ENCODE data around the gene PLXDC2. TPM values are rescaled to one million over a fixed set of nuclear protein-coding genes. Genes with fewer than 3 reads are reported as not detected.

PLXDC2 gene
- total RNA-seq, 1 experiment from 2014 or later, result 7.4 TPM

DNA sequence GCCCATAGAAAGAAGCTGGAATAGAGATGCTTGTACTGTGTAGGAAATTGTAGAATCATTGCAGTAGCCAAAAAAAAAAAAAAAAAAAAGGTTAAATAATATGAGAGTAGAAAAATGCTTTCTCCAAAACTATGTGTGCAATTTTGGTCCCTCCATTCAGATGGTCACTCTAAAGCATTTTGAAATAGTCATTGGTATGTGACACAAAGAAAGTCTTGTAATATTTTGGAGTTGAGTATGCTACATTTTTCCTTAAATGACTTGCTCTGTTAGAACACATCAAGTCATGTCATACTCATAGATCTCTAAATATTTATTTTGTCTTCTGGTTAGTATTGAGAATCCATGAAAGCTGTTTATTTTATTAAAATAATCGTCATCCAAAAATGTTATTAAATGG, 424.4 kb downstream of the PLXDC2 start:
- in situ Hi-C loops (cut with HindIII; ENCODE audit: low pct_unique_long_range_greater_than_20kb, low sequenced_read_pairs), result no loop called here
- no peak for DNase-seq (ENCODE audit: low read depth)

DNA sequence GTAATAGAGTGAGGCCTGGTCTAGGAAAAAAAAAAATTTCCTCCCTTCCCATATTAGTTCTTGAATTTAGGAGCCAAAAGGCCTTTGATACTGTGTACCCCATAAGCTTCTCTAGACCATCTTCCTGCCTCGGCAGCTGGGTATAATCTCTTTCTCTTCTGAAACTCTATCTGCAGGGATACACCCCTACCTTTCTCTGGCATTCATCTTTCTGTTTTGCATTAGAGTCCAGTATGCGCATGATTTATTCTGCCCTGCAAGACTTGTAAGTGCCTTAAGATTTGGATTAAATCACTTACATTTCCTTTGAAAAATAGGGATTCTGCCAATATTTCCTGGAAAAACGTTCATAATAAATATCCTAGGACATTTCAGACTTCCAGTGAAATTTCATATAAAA, 431.2 kb downstream of the PLXDC2 start:
- in situ Hi-C loops (cut with HindIII; ENCODE audit: low pct_unique_long_range_greater_than_20kb, low sequenced_read_pairs), result no loop called here
- DNase-seq (ENCODE audit: low read depth), result no peak

DNA sequence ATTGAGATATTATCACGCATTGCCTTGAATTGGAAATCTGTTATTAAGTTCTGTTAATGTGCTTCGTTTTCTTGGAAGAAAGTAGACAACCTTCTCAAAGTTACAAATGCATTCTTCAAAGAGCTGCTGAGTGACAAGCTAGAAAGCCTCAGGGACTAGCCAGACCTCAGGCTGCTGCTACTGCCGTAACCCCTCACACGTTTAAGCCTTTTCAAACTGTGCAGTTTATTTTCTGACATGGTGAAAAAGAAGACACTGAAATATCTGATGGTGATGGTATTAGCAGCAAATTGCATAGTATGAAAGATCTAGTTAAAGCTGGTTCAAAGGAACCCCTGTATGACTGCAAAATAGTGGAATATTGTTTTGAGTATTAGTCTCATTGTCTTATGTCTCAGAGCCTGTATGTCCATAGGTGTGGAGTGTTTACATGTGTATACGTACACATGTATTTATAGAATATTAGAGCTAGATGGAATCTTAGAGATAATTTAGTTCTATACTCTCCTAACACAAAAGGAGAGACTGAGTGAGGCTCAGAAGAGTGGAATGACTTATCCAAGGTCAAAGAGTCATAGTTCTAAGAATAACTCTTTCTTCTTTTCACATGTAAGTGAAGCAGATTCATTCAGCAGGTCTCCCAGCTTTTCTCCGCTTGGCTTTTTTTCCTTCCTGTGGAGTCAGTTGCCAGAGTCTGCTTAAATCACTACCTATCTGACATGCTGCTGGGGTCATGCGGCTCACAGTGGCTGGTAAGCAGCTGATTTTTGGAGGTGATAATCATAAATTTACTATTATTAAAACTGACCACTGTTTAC, 431.9 kb downstream of the PLXDC2 start:
- DNase-seq (ENCODE audit: low read depth), result no peak
- in situ Hi-C loops (cut with HindIII; ENCODE audit: low pct_unique_long_range_greater_than_20kb, low sequenced_read_pairs), result no loop called here

GRCh38 chr10:20254078-20254477, 437.8 kb downstream of the PLXDC2 start:
- no peak for DNase-seq (ENCODE audit: low read depth)
- in situ Hi-C loops (cut with HindIII; ENCODE audit: low pct_unique_long_range_greater_than_20kb, low sequenced_read_pairs), result no loop called here

GRCh38 chr10:20254497-20254896, 438.3 kb downstream of the PLXDC2 start:
- in situ Hi-C loops (cut with HindIII; ENCODE audit: low pct_unique_long_range_greater_than_20kb, low sequenced_read_pairs), result no loop called here
- no peak for DNase-seq (ENCODE audit: low read depth)

- in situ Hi-C loops (cut with HindIII; ENCODE audit: low pct_unique_long_range_greater_than_20kb, low sequenced_read_pairs), result no loop called here
- DNase-seq (ENCODE audit: low read depth), result no peak
Observed at GRCh38 chr10:20256969-20257368, 440.7 kb downstream of the PLXDC2 start.

DNA sequence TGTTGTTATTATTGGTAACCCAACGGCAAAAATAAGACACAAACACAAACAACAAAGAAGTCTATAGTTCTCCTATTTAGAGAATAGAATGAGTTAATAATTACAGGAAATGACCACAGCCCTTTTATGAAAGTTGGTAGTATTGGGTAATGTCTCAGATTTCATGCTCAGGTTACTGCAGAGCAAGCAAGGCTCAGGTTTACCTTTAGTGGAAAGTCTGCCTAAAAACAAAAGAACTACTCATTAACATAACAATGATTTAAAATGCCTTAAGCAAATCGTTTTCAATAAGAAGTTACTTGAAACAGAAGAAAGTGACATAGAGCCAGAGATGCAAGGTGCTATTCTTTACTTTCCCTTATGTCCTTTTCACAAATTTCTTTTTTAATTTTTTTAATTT, 441.2 kb downstream of the PLXDC2 start:
- DNase-seq (ENCODE audit: low read depth), result no peak
- in situ Hi-C loops (cut with HindIII; ENCODE audit: low pct_unique_long_range_greater_than_20kb, low sequenced_read_pairs), result no loop called here

- DNase-seq (ENCODE audit: low read depth), result no peak
- in situ Hi-C loops (cut with HindIII; ENCODE audit: low pct_unique_long_range_greater_than_20kb, low sequenced_read_pairs), result no loop called here
Observed at GRCh38 chr10:20265146-20265545, 448.9 kb downstream of the PLXDC2 start.

DNA sequence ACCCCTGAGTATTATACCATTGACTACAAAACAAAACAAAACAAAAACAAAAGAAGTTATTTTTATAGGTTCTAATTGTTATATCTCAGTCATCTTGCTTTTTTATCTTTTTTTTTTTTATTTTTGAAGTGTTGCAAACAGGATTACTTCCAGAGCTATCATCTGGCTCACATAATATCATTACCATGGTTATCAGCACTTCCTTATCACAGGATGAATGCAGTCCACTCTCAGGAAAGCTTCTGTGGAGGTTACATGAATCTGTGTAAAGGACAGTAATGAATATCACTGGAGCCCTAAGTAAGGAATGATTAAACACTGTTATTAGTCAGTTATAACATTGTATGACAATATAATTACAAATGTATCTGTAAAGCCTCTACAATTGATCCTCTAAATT, 451.5 kb downstream of the PLXDC2 start:
- DNase-seq (ENCODE audit: low read depth), result no peak
- in situ Hi-C loops (cut with HindIII; ENCODE audit: low pct_unique_long_range_greater_than_20kb, low sequenced_read_pairs), result no loop called here

- in situ Hi-C loops (cut with HindIII; ENCODE audit: low pct_unique_long_range_greater_than_20kb, low sequenced_read_pairs), result no loop called here
- no peak for DNase-seq (ENCODE audit: low read depth)
Observed at GRCh38 chr10:20271490-20271889, 455.3 kb downstream of the PLXDC2 start.

- DNase-seq (ENCODE audit: low read depth), result no peak
- in situ Hi-C loops (cut with HindIII; ENCODE audit: low pct_unique_long_range_greater_than_20kb, low sequenced_read_pairs), result no loop called here
Observed at GRCh38 chr10:20272608-20273007, 456.4 kb downstream of the PLXDC2 start.

- DNase-seq (ENCODE audit: low read depth), result no peak
- in situ Hi-C loops (cut with HindIII; ENCODE audit: low pct_unique_long_range_greater_than_20kb, low sequenced_read_pairs), result no loop called here
Observed at GRCh38 chr10:20274571-20274970, 458.3 kb downstream of the PLXDC2 start.

DNA sequence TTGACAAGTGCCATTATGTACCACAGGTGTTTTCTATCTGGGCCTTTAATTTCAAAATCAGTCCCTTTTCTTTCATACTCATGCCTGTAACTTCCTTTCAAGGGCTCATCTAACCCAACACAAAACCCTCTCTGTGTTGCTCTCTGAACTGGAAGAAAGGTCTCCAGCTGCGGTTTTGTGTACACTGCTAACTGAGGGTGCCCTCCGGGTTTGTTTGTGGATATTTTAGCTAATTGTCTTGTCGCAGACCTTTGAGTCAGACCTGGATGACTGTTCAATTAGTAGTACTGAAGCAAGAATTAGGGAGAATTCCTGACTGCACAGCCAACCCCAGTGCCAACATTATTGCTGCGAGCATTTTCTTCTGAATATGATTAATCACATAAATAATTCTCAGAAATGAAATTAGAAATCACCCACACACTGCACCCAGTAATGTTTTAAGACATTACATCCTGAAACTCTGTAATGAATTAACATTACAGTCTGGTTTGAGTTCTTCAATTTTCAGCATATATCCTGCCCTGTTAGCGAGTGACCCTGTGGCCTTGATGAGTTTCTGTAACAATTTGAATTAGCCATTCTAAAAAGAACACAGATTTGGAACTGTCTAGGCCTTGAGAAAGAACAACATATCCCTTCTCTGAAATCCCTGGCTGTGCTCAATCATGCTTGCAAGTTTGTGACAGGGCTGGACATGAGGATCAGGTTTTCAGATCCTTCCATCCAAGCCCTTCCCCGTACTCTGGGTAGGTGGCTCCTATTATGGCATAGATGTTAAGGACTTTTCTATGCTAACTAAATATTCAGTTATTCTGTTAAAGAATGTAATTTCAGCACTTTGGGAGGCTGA, 460.1 kb downstream of the PLXDC2 start:
- in situ Hi-C loops (cut with HindIII; ENCODE audit: low pct_unique_long_range_greater_than_20kb, low sequenced_read_pairs), result no loop called here
- no peak for DNase-seq (ENCODE audit: low read depth)

- in situ Hi-C loops (cut with HindIII; ENCODE audit: low pct_unique_long_range_greater_than_20kb, low sequenced_read_pairs), result no loop called here
- no peak for DNase-seq (ENCODE audit: low read depth)
Observed at GRCh38 chr10:20277820-20278219, 461.6 kb downstream of the PLXDC2 start.

DNA sequence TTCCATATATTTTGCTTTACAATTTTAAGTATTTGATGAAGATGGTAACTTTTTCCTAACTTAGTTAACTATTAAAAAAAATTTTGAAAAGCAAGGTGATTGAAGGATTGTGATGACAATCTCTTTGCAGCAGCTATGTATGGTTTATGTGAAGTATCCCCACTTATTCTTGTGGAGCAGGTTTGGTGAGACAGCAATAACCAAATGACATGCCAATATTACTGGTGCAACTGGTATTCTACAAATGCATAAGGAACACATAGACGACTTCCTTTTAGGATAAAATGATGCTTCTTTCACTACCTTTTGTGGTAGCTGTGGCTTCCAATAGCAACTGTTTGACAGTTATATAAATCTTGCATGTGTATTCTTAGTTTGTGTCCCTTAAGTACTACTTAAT, 465.3 kb downstream of the PLXDC2 start:
- in situ Hi-C loops (cut with HindIII; ENCODE audit: low pct_unique_long_range_greater_than_20kb, low sequenced_read_pairs), result no loop called here
- DNase-seq (ENCODE audit: low read depth), result no peak

DNA sequence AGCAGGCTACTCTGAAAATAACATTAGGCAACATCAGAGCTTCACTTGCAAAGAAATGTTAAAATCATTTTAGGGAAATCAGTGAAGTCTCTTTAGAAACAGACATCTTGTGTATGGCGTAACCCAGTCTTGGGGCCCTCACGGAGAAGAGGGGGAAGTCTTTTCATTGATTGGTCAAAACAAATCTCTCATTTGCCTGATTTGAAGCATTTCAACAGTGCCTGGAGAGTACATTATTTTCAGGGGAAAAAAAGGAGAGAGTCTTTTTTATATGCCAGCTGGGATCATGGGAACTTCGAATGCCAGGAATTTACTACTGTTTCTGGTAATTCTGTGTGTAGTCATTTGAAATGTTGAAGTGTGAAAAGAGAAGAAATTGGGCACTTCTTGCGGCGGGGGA, 471.4 kb downstream of the PLXDC2 start:
- no peak for DNase-seq (ENCODE audit: low read depth)
- in situ Hi-C loops (cut with HindIII; ENCODE audit: low pct_unique_long_range_greater_than_20kb, low sequenced_read_pairs), result no loop called here

GRCh38 chr10:20288060-20288459, 471.8 kb downstream of the PLXDC2 start:
- in situ Hi-C loops (cut with HindIII; ENCODE audit: low pct_unique_long_range_greater_than_20kb, low sequenced_read_pairs), result no loop called here
- no peak for DNase-seq (ENCODE audit: low read depth)

GRCh38 chr10:20289070-20289828, 473.0 kb downstream of the PLXDC2 start:
- in situ Hi-C loops (cut with HindIII; ENCODE audit: low pct_unique_long_range_greater_than_20kb, low sequenced_read_pairs), result no loop called here
- DNase-seq (ENCODE audit: low read depth), result no peak

GRCh38 chr10:20298417-20298816, 482.2 kb downstream of the PLXDC2 start:
- DNase-seq (ENCODE audit: low read depth), result no peak
- in situ Hi-C loops (cut with HindIII; ENCODE audit: low pct_unique_long_range_greater_than_20kb, low sequenced_read_pairs), result no loop called here
